Measurements from ENCODE around the gene RAB8B.

DNA sequence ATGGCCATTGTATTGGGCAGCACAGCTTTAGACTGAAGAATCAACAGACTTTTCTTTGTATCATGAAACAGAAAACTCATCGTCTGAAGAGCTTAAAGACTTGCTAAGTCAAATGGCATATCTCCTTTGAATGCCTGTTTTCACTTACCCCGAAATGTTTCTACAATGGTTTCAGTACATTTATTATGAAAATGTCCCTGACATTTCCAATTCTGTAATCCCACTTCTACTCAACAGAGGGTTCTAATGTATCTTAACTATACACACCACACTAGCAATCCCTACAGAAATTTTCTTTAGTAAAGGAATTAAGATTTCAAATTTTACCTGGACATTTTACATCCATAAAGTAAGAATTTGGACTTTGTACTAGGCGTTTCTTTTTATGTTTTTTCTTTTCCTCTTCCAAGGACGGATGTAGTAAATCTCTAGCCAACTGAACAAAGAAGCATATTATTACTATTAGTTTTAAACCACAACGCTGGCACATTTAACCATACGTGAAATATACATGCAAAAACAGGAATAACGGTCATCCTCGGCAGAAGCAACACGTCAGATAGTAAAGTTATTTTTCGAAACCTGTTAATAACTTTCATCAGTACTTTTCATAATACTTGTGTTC, 33.2 kb upstream of the RAB8B start:
- TF ChIP-seq EZH2phosphoT487 (IDR thresholded peaks at IDR 0.05; ENCODE audit: low read depth, severe bottlenecking, unreplicated experiment) (no peak), EZH2 (IDR thresholded peaks at IDR 0.05; ENCODE audit: borderline replicate concordance) (no peak)
- TF ChIP-seq, protein P1, sequence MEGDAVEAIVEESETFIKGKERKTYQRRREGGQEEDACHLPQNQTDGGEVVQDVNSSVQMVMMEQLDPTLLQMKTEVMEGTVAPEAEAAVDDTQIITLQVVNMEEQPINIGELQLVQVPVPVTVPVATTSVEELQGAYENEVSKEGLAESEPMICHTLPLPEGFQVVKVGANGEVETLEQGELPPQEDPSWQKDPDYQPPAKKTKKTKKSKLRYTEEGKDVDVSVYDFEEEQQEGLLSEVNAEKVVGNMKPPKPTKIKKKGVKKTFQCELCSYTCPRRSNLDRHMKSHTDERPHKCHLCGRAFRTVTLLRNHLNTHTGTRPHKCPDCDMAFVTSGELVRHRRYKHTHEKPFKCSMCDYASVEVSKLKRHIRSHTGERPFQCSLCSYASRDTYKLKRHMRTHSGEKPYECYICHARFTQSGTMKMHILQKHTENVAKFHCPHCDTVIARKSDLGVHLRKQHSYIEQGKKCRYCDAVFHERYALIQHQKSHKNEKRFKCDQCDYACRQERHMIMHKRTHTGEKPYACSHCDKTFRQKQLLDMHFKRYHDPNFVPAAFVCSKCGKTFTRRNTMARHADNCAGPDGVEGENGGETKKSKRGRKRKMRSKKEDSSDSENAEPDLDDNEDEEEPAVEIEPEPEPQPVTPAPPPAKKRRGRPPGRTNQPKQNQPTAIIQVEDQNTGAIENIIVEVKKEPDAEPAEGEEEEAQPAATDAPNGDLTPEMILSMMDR (IDR thresholded peaks at IDR 0.05; ENCODE audit: poor library complexity): no peak
